ENCODE measurements around the gene PLEKHA7.

- TF ChIP-seq CTCF (IDR thresholded peaks at IDR 0.05) (no peak), POLR2A (IDR thresholded peaks at IDR 0.05) (no peak)
Observed at GRCh38 chr11:16843294-16843693, 170.9 kb downstream of the PLEKHA7 start.

All from right lobe of liver (tissue), 4 donors.